Loucy (cell line): ENCODE results near the gene SLC10A3.

Source experiments
- CTCF ChIP-seq: fragments of 200-600 bp; sonication (generic); conservative IDR thresholded peaks from 2 replicates; pipeline ENCODE4 v1.5.1; 2014; ENCODE audit warnings: mild to moderate bottlenecking, antibody characterized with exemption, low read length
- EZH2phosphoT487 ChIP-seq: fragments of 200-600 bp; IDR thresholded peaks from 2 replicates; pipeline ENCODE4 v1.6.1; 2018; ENCODE audit warnings: antibody characterized with exemption, mild to moderate bottlenecking, moderate library complexity, borderline replicate concordance

- TF ChIP-seq CTCF (no peak), EZH2phosphoT487 (no peak)
These were observed 412 bp downstream of the SLC10A3 start for GRCh38 chrX:154490021-154490413.
